Measurements from ENCODE around the gene MYO1C.
"Not testable (repeated sequence)": the region's sequence is repeated elsewhere in the genome, so short reads cannot be mapped to it uniquely, and the experiment has no call there.

Gene MYO1C

GRCh38 chr17:1420981-1421380 is 71.5 kb downstream of the MYO1C start:
- TF ChIP-seq, protein P1, sequence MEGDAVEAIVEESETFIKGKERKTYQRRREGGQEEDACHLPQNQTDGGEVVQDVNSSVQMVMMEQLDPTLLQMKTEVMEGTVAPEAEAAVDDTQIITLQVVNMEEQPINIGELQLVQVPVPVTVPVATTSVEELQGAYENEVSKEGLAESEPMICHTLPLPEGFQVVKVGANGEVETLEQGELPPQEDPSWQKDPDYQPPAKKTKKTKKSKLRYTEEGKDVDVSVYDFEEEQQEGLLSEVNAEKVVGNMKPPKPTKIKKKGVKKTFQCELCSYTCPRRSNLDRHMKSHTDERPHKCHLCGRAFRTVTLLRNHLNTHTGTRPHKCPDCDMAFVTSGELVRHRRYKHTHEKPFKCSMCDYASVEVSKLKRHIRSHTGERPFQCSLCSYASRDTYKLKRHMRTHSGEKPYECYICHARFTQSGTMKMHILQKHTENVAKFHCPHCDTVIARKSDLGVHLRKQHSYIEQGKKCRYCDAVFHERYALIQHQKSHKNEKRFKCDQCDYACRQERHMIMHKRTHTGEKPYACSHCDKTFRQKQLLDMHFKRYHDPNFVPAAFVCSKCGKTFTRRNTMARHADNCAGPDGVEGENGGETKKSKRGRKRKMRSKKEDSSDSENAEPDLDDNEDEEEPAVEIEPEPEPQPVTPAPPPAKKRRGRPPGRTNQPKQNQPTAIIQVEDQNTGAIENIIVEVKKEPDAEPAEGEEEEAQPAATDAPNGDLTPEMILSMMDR (conservative IDR thresholded peaks at IDR 0.05; ENCODE audit: control insufficient read depth, insufficient read depth, low read depth, low read length), result no peak
- no peak for DNase-seq (ENCODE audit: low read depth)
- H3K4me3 ChIP-seq (ENCODE audit: control insufficient read depth, low read depth, low read length), result no peak overlapping the region

DNA sequence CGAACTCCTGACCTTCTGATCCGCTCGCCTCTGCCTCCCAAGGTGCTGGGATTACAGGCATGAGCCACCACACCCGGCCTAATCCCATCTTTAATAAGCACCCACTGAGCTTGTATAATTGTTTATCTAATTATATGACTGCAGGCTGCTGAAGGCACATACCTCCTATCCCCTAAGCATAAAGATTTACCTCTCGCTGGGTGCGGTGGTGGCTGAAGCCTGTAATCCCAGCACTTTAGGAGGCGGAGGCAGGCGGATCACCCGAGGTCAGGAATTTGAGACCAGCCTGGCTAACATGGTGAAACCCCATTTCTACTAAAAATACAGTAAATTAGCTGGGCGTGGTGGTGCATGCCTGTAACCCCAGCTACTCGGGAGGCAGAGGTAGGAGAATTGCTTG is 72.3 kb downstream of the MYO1C start:
- no peak overlapping the region for H3K4me3 ChIP-seq (ENCODE audit: control insufficient read depth, low read depth, low read length)
- no peak for DNase-seq (ENCODE audit: low read depth)
- TF ChIP-seq, protein P1 (conservative IDR thresholded peaks at IDR 0.05; ENCODE audit: control insufficient read depth, insufficient read depth, low read depth, low read length), result no peak

DNA sequence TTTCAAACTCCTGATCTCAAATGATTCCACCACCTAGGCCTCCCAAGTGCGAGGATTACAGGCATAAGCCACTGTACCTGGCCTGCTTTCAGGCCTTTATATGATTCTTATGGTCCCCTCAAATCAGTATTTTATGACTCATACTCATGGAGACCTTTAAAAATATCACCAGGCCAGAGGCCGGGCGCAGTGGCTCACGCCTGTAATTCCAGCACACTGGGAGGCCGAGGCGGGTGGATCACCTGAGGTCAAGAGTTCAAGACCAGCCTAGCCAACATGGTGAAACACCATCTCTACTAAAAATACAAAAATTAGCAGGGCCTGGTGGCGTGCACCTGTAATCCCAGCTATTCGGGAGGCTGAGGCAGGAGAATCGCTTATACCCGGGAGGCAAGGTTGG is 74.0 kb downstream of the MYO1C start:
- H3K4me3 ChIP-seq (ENCODE audit: control insufficient read depth, low read depth, low read length); DNase-seq (ENCODE audit: low read depth): not testable (repeated sequence)

GRCh38 chr17:1416414-1416813 is 76.1 kb downstream of the MYO1C start:
- DNase-seq (ENCODE audit: low read depth), result no peak
- no peak overlapping the region for H3K4me3 ChIP-seq (ENCODE audit: control insufficient read depth, low read depth, low read length)
- TF ChIP-seq, protein P1 (conservative IDR thresholded peaks at IDR 0.05; ENCODE audit: control insufficient read depth, insufficient read depth, low read depth, low read length), result no peak

DNA sequence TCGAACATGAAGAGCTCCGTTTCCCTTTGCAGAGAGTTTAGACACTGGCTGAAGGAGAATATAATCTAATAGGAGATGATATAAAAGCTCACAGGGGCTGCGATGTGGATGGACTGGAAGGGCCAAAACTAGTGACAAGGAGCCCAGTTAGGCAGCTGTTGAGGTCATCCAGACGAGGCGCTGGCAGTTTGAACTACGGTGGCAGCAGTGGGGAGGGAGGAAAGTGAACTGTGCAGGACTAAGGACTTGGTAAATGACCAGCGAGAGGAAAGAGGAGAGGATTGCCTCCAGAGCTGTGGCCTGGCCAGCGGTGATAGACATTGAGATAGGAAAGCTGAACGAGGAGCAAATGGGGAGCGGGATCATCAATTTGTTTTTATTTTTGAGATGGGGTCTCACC is 77.9 kb downstream of the MYO1C start:
- TF ChIP-seq, protein P1 (conservative IDR thresholded peaks at IDR 0.05; ENCODE audit: control insufficient read depth, insufficient read depth, low read depth, low read length), result no peak
- no peak overlapping the region for H3K4me3 ChIP-seq (ENCODE audit: control insufficient read depth, low read depth, low read length)
- DNase-seq (ENCODE audit: low read depth), result no peak
